Measurements from ENCODE around the gene UVSSA. TPM values are rescaled to one million over a fixed set of nuclear protein-coding genes. Genes with fewer than 3 reads are reported as not detected.

The UVSSA gene
- polyA plus RNA-seq, 1 of the 3 experiments (the other 2 are of a cell fraction) = 14.9 TPM

- DNase-seq = no peak
- Histone ChIP-seq H3K27ac (ENCODE audit: low read depth in 2 of 2, low read length in 1 of 2) (peak overlapping the region; percentile 61 to 82; a peak in 3 of 4 replicates), H4K20me1 (ENCODE audit: insufficient read depth) (peaks cover 25% of the 10 kb centered on the region; the same call in 1 of the 2 replicates), H3K4me2 (peak overlapping the region; percentile 79), H3K9me3 (no peaks in the 10 kb centered on the region), H3K9me2 (no peaks in the 10 kb centered on the region), H3K9ac (peak overlapping the region; percentile 53; the same call in 1 of the 2 replicates), H3K79me2 (ENCODE audit: insufficient read depth) (peaks cover 98% of the 10 kb centered on the region), H3K27me3 (ENCODE audit: insufficient read depth) (no peaks in the 10 kb centered on the region), H3K4me3 (ENCODE audit: low read depth in 2 of 2, low read length in 1 of 2) (peak overlapping the region; percentile 48), H2AFZ (ENCODE audit: low read depth) (no peak overlapping the region), H3K36me3 (replicated peaks in 1 of 2; ENCODE audit: control insufficient read depth in 1 of 2, insufficient read depth in 2 of 2, low read length in 1 of 2) (peaks cover 19 to 29% of the 10 kb centered on the region in 2 experiments), H3F3A (replicated peaks; ENCODE audit: insufficient read depth) (peaks cover 24% of the 10 kb centered on the region), H3K4me1 (ENCODE audit: control insufficient read depth in 1 of 2, insufficient read depth in 2 of 2, low read depth in 1 of 2, low read length in 1 of 2) (peaks cover 4 to 21% of the 10 kb centered on the region in 2 experiments; a peak in 3 of 4 replicates)
- TF ChIP-seq, protein P1, sequence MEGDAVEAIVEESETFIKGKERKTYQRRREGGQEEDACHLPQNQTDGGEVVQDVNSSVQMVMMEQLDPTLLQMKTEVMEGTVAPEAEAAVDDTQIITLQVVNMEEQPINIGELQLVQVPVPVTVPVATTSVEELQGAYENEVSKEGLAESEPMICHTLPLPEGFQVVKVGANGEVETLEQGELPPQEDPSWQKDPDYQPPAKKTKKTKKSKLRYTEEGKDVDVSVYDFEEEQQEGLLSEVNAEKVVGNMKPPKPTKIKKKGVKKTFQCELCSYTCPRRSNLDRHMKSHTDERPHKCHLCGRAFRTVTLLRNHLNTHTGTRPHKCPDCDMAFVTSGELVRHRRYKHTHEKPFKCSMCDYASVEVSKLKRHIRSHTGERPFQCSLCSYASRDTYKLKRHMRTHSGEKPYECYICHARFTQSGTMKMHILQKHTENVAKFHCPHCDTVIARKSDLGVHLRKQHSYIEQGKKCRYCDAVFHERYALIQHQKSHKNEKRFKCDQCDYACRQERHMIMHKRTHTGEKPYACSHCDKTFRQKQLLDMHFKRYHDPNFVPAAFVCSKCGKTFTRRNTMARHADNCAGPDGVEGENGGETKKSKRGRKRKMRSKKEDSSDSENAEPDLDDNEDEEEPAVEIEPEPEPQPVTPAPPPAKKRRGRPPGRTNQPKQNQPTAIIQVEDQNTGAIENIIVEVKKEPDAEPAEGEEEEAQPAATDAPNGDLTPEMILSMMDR (IDR thresholded peaks at IDR 0.05) = no peak
- TF ChIP-seq FOXJ3 (CRISPR knock-in tag; IDR thresholded peaks at IDR 0.05) = no peak
- no peak for TF ChIP-seq EP300 (IDR thresholded peaks at IDR 0.05; ENCODE audit: borderline replicate concordance in 1 of 2, low read depth in 1 of 2, low read length in 1 of 2)
- no peak for TF ChIP-seq YY1 (IDR thresholded peaks at IDR 0.05; ENCODE audit: low read depth)
- TF ChIP-seq, protein P2, sequence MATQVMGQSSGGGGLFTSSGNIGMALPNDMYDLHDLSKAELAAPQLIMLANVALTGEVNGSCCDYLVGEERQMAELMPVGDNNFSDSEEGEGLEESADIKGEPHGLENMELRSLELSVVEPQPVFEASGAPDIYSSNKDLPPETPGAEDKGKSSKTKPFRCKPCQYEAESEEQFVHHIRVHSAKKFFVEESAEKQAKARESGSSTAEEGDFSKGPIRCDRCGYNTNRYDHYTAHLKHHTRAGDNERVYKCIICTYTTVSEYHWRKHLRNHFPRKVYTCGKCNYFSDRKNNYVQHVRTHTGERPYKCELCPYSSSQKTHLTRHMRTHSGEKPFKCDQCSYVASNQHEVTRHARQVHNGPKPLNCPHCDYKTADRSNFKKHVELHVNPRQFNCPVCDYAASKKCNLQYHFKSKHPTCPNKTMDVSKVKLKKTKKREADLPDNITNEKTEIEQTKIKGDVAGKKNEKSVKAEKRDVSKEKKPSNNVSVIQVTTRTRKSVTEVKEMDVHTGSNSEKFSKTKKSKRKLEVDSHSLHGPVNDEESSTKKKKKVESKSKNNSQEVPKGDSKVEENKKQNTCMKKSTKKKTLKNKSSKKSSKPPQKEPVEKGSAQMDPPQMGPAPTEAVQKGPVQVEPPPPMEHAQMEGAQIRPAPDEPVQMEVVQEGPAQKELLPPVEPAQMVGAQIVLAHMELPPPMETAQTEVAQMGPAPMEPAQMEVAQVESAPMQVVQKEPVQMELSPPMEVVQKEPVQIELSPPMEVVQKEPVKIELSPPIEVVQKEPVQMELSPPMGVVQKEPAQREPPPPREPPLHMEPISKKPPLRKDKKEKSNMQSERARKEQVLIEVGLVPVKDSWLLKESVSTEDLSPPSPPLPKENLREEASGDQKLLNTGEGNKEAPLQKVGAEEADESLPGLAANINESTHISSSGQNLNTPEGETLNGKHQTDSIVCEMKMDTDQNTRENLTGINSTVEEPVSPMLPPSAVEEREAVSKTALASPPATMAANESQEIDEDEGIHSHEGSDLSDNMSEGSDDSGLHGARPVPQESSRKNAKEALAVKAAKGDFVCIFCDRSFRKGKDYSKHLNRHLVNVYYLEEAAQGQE (IDR thresholded peaks at IDR 0.05; ENCODE audit: low read depth, low read length) = no peak
- TF ChIP-seq TCF12 (IDR thresholded peaks at IDR 0.05) = no peak
- TF ChIP-seq POLR2AphosphoS5 (IDR thresholded peaks at IDR 0.05; ENCODE audit: low read depth, low read length) = no peak
- no peak for TF ChIP-seq NFIC (IDR thresholded peaks at IDR 0.05; ENCODE audit: borderline replicate concordance)
- no peak for TF ChIP-seq RXRA (IDR thresholded peaks at IDR 0.05; ENCODE audit: borderline replicate concordance, low read depth)
- TF ChIP-seq IRF3 (IDR thresholded peaks at IDR 0.05; ENCODE audit: low read depth, low read length) = no peak
- TF ChIP-seq RAD21 (IDR thresholded peaks at IDR 0.05; ENCODE audit: low read length) = no peak
- TF ChIP-seq GABPA (IDR thresholded peaks at IDR 0.05; ENCODE audit: low read depth) = no peak
- no peak for TF ChIP-seq MEF2A (IDR thresholded peaks at IDR 0.05; ENCODE audit: borderline replicate concordance, low read depth)
- no peak for TF ChIP-seq PBX3 (IDR thresholded peaks at IDR 0.05)
- TF ChIP-seq FOXM1 (IDR thresholded peaks at IDR 0.05; ENCODE audit: low read depth) = no peak
- TF ChIP-seq SMC3 (IDR thresholded peaks at IDR 0.05; ENCODE audit: low read depth, low read length) = no peak
- no peak for TF ChIP-seq ELF1 (IDR thresholded peaks at IDR 0.05)
- TF ChIP-seq TAF1 (IDR thresholded peaks at IDR 0.05; ENCODE audit: borderline replicate concordance, low read depth, low read length) = no peak
- 89% methylated on average over 20 of the region's 32 CpGs for WGBS (ENCODE audit: low lambda C conversion rate)
- CTCF ChIA-PET = interaction anchor here (1.3 to 1.6 kb wide), 3 partner anchors 17 to 19 kb away, joined by 3 to 4 read pairs (median 3); no protein-coding TSS in a partner anchor
- POLR2A ChIA-PET = interaction anchor here (1.5 kb wide), 1 partner anchor 21 kb away, joined by 6 read pairs; the partner anchor contains the start of gene MAEA
Observed at GRCh38 chr4:1310031-1310795, 36.8 kb upstream of the UVSSA start.

Measured in SK-N-SH (cell line).